22Rv1 (cell line): ENCODE results near the gene SLC25A11.

Experiments
- CTCF ChIP-seq: fragments of 450-650 bp; IDR thresholded peaks from 2 replicates; pipeline ENCODE4 v1.5.1; 2017; ENCODE audit warnings: mild to moderate bottlenecking
- ZFX ChIP-seq: fragments of 450-650 bp; IDR thresholded peaks from 2 replicates; pipeline ENCODE4 v1.6.1; 2017; ENCODE audit warnings: antibody characterized with exemption, borderline replicate concordance

DNA sequence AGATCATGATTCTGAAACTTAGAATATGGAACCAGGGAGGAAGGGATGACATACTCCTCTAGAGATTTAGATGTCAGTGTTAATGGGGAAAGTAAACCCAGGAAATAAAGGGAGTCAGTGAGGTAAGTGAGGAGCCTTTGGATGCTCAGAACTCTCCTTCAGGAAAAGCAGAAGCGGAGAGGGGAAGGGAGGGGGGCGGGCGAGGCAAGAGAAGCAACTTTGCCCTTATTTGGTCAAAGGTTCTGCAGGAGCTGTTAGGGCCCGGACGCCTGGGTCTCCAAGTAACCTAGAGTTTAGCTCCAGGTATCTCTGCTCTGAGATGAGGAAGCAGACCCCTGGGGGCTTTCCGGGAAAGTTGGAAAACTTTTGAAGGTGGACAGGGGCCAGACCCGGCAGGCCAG, 7.2 kb upstream of the SLC25A11 start:
- TF ChIP-seq CTCF (no peak), ZFX (no peak)
